ENCODE measurements around the gene IRAK1.

- TF ChIP-seq ZNF274 (IDR thresholded peaks at IDR 0.05; ENCODE audit: low read depth, low read length) (no peak), SUZ12 (IDR thresholded peaks at IDR 0.05; ENCODE audit: extremely low read depth, insufficient read depth, insufficient read length) (no peak)
Measured at GRCh38 chrX:154061801-154062200, 42.1 kb upstream of the IRAK1 start.
